Naive B cell (primary cell): Measurements from ENCODE around the gene HCAR1. TPM values are rescaled to one million over a fixed set of nuclear protein-coding genes. Genes with fewer than 3 reads are reported as not detected.
A peak's percentile ranks its signal among the peaks of the same experiment; 100 is the strongest.
"Not testable (repeated sequence)": the region's sequence is repeated elsewhere in the genome, so short reads cannot be mapped to it uniquely, and the experiment has no call there.

Experiments used
- ATAC-seq, 2 donors: fragments of 150-1000 bp; cut with Tn5 transposase; 2 replicates each; pipeline ENCODE4 v1.10.0; 2021; ENCODE audit warnings: low read depth in 2 of 2, mild to moderate bottlenecking in 2 of 2, moderate library complexity in 2 of 2
- DNase-seq: peaks from one replicate; pipeline ENCODE4 v3.0.0; 2022
- H3K27ac Mint-ChIP-seq, 6 donors: one replicate each; pipeline ENCODE4 v1.8.0; 2020 to 2022; ENCODE audit warnings: mild to moderate bottlenecking in 6 of 6, mixed read lengths in 6 of 6, moderate library complexity in 5 of 6, inconsistent platforms in 2 of 6
- H3K27me3 Mint-ChIP-seq, 3 donors: one replicate each; pipeline ENCODE4 v1.8.0; 2021 to 2022; ENCODE audit warnings: mixed read lengths in 3 of 3, mild to moderate bottlenecking in 1 of 3
- H3K36me3 Mint-ChIP-seq, 2 donors: one replicate each; pipeline ENCODE4 v1.8.0; 2020 to 2022; ENCODE audit warnings: mixed read lengths in 2 of 2, inconsistent platforms in 1 of 2, mild to moderate bottlenecking in 1 of 2
- H3K4me1 Mint-ChIP-seq, 3 donors: one replicate each; pipeline ENCODE4 v1.8.0; 2020 to 2022; ENCODE audit warnings: mixed read lengths in 3 of 3, inconsistent platforms in 1 of 3, mild to moderate bottlenecking in 1 of 3, moderate library complexity in 1 of 3
- H3K4me3 Mint-ChIP-seq, 8 donors: one replicate each; pipeline ENCODE4 v1.8.0; 2020 to 2022; ENCODE audit warnings: mild to moderate bottlenecking in 8 of 8, mixed read lengths in 8 of 8, moderate library complexity in 8 of 8, inconsistent platforms in 2 of 8
- H3K9me3 Mint-ChIP-seq, 7 donors: one replicate each; pipeline ENCODE4 v1.8.0; 2020 to 2022; ENCODE audit warnings: mixed read lengths in 7 of 7, mild to moderate bottlenecking in 5 of 7, inconsistent platforms in 2 of 7, moderate library complexity in 1 of 7
- polyA plus RNA-seq, 6 donors: library from polyadenylated mRNA; unstranded; fragments of 300-500 nt; fragmentation: Illumina TruSeq; gene quantifications; one replicate each; pipeline ENCODE4 v1.2.3, GENCODE V29; 2021; ENCODE audit warnings: low read depth in 6 of 6

HCAR1 gene
- polyA plus RNA-seq, 6 donors from 2014 or later = not detected

DNA sequence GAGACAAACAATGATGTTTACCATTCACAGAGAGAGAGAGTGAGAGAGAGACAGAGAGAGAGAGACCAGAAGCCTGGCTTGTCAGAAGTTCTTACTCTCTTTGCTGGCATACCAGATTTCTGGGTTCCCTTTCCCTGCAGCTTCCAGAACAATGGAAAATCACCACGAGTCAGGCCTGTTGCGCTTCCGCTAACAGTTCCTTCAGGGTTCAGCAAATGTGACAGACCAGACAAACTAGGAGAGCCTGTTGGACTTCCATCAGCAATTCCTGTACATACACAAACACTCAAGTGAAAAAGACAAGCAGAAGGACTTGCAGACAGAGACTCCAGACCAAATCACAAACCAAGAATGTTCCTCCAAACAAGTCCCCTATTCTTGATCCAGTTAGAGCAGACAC is 21.4 kb downstream of the HCAR1 start:
- not testable (repeated sequence) for H3K36me3 Mint-ChIP-seq, H3K27ac Mint-ChIP-seq, H3K27me3 Mint-ChIP-seq, ATAC-seq, H3K4me3 Mint-ChIP-seq, DNase-seq, H3K9me3 Mint-ChIP-seq, H3K4me1 Mint-ChIP-seq

DNA sequence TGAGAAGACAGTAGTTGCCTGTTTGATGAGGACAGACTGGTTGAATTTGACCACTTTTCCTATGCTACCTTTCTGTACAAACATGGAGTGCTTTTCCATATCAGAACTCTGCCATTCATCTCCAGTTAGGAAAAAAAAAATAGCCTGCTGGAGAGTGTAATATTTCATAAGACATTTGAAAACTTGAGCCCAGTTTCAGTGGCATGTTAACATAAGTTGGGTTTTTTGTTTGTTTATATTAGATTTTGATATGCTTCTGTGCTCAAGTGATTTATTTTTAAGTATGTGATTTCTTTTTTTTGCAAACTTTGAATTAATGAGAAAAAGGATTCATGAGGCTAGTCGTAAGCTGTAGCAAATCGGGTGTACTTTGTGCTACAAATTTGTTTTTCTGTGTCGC is 26.8 kb downstream of the HCAR1 start:
- not testable (repeated sequence) for DNase-seq, ATAC-seq, H3K9me3 Mint-ChIP-seq, H3K27me3 Mint-ChIP-seq, H3K36me3 Mint-ChIP-seq, H3K4me1 Mint-ChIP-seq, H3K4me3 Mint-ChIP-seq
- H3K27ac Mint-ChIP-seq = peak overlapping the region in 1 of 6 donors; percentile 74

- not testable (repeated sequence) for H3K36me3 Mint-ChIP-seq, DNase-seq, H3K4me1 Mint-ChIP-seq, H3K9me3 Mint-ChIP-seq, H3K27me3 Mint-ChIP-seq, ATAC-seq
- Mint-ChIP-seq H3K4me3 (peak within 1 kb of the TSS in 1 of 8 donors; percentile 76), H3K27ac (peak within 1 kb of the TSS in 2 of 6 donors; percentile 74 to 87)
Observed at GRCh38 chr12:122702890-122703611, 27.6 kb downstream of the HCAR1 start, which contains the start of gene HCAR2. TSS of gene HCAR2 (minus strand) at chr12:122703357. CDS start at chr12:122703283, 74 bp downstream.

GRCh38 chr12:122701481-122701880 is 29.2 kb downstream of the HCAR1 start:
- H3K36me3 Mint-ChIP-seq, H3K9me3 Mint-ChIP-seq, H3K4me1 Mint-ChIP-seq, H3K27ac Mint-ChIP-seq, DNase-seq, H3K4me3 Mint-ChIP-seq, ATAC-seq, H3K27me3 Mint-ChIP-seq: not testable (repeated sequence)

GRCh38 chr12:122700038-122700710 is 30.5 kb downstream of the HCAR1 start:
- ATAC-seq, H3K4me1 Mint-ChIP-seq, H3K36me3 Mint-ChIP-seq, H3K27me3 Mint-ChIP-seq, H3K27ac Mint-ChIP-seq, DNase-seq, H3K9me3 Mint-ChIP-seq, H3K4me3 Mint-ChIP-seq: not testable (repeated sequence)

DNA sequence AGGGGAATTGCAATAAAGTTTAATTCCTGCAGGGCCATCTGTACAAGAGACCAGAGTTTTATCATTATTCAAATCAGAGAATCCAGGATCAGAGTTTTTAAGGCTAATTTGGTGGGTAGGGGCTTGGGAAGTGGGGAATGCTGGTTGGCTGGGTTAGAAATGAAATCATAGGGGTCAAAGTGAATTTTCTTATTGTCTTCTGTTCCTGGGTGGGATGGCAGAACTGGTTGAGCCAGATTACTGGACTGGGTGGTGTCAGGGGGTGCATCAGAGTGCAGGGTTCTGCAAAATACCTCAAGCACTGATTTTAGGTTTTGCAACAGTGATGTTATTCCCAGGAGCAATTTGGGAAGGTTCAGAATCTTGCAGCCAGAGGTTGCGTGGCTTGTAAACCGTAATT is 33.7 kb downstream of the HCAR1 start:
- not testable (repeated sequence) for ATAC-seq, H3K27ac Mint-ChIP-seq, DNase-seq

DNA sequence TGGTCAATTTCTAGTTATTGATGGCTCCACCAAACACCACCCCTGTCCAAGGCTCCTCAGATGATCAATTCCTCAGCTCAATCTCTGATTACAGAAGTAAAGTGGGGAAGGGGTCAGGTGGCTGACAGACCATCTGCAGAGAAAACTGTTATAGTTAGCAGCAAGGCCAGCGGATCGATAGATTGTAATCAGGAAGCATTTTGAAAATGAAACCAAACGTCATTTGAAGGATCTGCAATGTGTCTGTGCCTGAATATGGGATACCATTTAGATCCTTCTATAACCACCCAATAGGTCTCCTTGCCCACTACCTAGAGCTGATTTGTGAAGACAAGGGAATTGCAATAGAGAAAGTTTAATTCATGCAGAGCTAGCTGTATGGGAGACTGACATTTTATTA is 39.1 kb downstream of the HCAR1 start:
- no peak for DNase-seq
- Mint-ChIP-seq H3K4me1 (peaks cover 0 to 4% (median 4%) of the 10 kb centered on the region in 3 donors), H3K9me3 (no peaks in the 10 kb centered on the region), H3K36me3 (no peaks in the 10 kb centered on the region), H3K27ac (no peak overlapping the region), H3K4me3 (peak overlapping the region in 1 of 8 donors; percentile 73), H3K27me3 (no peaks in the 10 kb centered on the region)
- ATAC-seq = no peak

More for the DNA sequence above, 33.7 kb downstream of the HCAR1 start:
- H3K4me1 Mint-ChIP-seq, H3K36me3 Mint-ChIP-seq, H3K4me3 Mint-ChIP-seq, H3K9me3 Mint-ChIP-seq, H3K27me3 Mint-ChIP-seq: not testable (repeated sequence)

- H3K4me1 Mint-ChIP-seq = peaks cover 0 to 4% (median 4%) of the 10 kb centered on the region in 3 donors
- DNase-seq (no peak), ATAC-seq (no peak)
- H3K4me3 Mint-ChIP-seq = no peak overlapping the region
- H3K27ac Mint-ChIP-seq = no peak overlapping the region
- H3K9me3 Mint-ChIP-seq = no peaks in the 10 kb centered on the region
- H3K36me3 Mint-ChIP-seq = no peaks in the 10 kb centered on the region
- H3K27me3 Mint-ChIP-seq = no peaks in the 10 kb centered on the region
Observed at GRCh38 chr12:122688291-122688690, 42.4 kb downstream of the HCAR1 start.

DNA sequence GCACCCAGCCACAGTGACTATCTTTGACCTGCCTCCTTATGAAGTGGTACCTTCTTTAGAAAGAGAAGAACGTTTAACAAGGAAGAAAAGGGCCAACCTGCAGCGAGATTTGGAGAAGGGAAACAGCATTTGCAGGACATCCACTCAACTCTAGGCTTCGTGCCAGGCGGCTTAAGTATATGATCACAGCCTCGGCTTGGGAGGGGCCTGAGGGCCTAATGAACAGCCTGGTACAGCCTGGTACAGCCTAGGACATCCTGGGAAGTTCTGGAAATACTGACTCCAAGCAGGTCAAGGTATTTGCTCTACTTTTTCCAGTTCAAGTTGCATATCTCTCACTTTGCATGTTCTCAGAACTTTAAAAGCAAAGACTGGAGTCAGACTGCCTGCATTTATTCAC is 43.6 kb downstream of the HCAR1 start:
- H3K9me3 Mint-ChIP-seq = no peaks in the 10 kb centered on the region
- H3K27me3 Mint-ChIP-seq = no peaks in the 10 kb centered on the region
- ATAC-seq = no peak
- H3K27ac Mint-ChIP-seq = no peak overlapping the region
- no peak overlapping the region for H3K4me3 Mint-ChIP-seq
- no peak for DNase-seq
- peaks cover 0 to 4% (median 4%) of the 10 kb centered on the region in 3 donors for H3K4me1 Mint-ChIP-seq
- H3K36me3 Mint-ChIP-seq = no peaks in the 10 kb centered on the region

DNA sequence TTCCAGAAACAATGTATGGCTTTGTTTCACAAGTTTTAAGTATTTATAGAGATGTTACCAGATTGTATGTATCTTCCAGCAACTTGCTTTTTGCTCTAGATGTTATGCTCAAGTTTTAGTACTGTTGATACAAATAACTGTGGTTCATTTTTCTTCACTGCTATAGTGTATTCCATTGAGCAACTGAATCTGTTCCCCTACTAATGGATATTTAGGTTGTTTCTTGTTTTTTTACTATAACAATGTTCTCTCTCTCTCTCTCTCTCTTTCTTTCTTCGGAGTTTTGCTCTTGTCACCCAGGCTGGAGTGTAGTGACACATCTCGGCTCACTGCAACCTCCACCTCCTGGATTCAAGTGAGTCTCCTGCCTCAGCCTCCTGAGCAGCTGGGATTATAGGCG is 44.1 kb downstream of the HCAR1 start:
- no peaks in the 10 kb centered on the region for H3K27me3 Mint-ChIP-seq
- peaks cover 0 to 2% (median 1%) of the 10 kb centered on the region in 3 donors for H3K4me1 Mint-ChIP-seq
- no peak for ATAC-seq

GRCh38 chr12:122684297-122684813 is 46.3 kb downstream of the HCAR1 start:
- DNase-seq (no peak), ATAC-seq (no peak)
- no peaks in the 10 kb centered on the region for H3K4me1 Mint-ChIP-seq
- H3K27ac Mint-ChIP-seq = no peak overlapping the region
- no peak overlapping the region for H3K4me3 Mint-ChIP-seq
- no peaks in the 10 kb centered on the region for H3K36me3 Mint-ChIP-seq
- no peaks in the 10 kb centered on the region for H3K27me3 Mint-ChIP-seq
- H3K9me3 Mint-ChIP-seq = no peaks in the 10 kb centered on the region

More for the DNA sequence above, 44.1 kb downstream of the HCAR1 start:
- Mint-ChIP-seq H3K9me3 (no peaks in the 10 kb centered on the region), H3K36me3 (no peaks in the 10 kb centered on the region), H3K27ac (peak overlapping the region in 1 of 6 donors; percentile 44), H3K4me3 (no peak overlapping the region)
- no peak for DNase-seq

DNA sequence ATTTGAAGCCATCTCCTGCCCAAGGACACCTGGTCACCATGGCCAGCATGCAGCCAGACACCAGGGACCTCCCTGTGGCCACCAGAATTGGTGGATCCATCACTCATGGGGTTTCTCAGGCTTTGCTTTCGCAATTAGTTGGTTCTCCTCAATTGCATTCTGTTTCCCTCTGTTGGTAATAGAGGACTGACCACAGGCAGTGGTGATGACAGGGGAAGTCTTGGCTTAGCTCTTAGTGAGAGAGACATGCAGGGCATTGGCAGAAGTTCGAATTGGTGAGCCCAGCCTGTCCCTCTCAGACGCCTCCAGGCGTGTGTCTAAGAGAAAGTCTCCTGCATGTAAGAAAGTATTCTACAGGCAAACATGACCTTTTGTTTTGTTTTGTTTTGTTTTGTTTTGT is 48.8 kb downstream of the HCAR1 start:
- no peaks in the 10 kb centered on the region for H3K36me3 Mint-ChIP-seq
- ATAC-seq = no peak
- H3K27ac Mint-ChIP-seq = peak overlapping the region in 1 of 6 donors; percentile 22

DNA sequence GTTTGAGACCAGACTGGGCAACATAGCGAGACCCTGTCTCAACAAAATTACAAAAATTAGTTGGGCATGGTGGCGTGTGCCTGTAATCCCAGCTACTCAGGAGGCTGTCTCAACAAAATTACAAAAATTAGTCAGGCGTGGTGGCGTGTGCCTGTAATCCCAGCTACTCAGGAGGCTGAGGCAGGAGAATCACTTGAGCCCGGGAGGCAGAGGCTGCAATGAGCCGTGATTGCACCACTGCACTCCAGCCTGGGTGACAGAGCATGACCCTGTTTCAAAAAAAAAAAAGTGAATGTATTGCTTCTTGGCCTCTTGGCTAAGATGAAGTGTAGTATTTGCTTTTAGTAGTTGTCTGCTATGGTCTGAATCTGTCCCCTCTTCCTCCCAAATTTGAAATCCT is 49.7 kb downstream of the HCAR1 start:
- not testable (repeated sequence) for H3K27me3 Mint-ChIP-seq, DNase-seq, H3K4me1 Mint-ChIP-seq, H3K9me3 Mint-ChIP-seq, H3K36me3 Mint-ChIP-seq, H3K27ac Mint-ChIP-seq, H3K4me3 Mint-ChIP-seq, ATAC-seq

More for the DNA sequence above, 48.8 kb downstream of the HCAR1 start:
- no peak for DNase-seq
- Mint-ChIP-seq H3K4me1 (peaks cover 0 to 5% (median 0%) of the 10 kb centered on the region in 3 donors), H3K9me3 (no peaks in the 10 kb centered on the region), H3K27me3 (peaks cover 0 to 5% (median 0%) of the 10 kb centered on the region in 3 donors), H3K4me3 (no peak overlapping the region)

- not testable (repeated sequence) for ATAC-seq
Observed at GRCh38 chr12:122676781-122677180, 53.9 kb downstream of the HCAR1 start.

More at GRCh38 chr12:122676781-122677180, 53.9 kb downstream of the HCAR1 start:
- H3K4me1 Mint-ChIP-seq, H3K27me3 Mint-ChIP-seq, H3K27ac Mint-ChIP-seq, H3K4me3 Mint-ChIP-seq, H3K9me3 Mint-ChIP-seq, DNase-seq, H3K36me3 Mint-ChIP-seq: not testable (repeated sequence)
